T-helper 2 cell (primary cell): ENCODE data around the gene PRMT6.

Source experiments
- DNase-seq, 5 experiments: peaks; one replicate each; pipeline versions ENCODE4 v3.0.0 to v3.0.0-alpha.2; 2012 to 2022

Gene PRMT6

GRCh38 chr1:107095647-107096046, 39.2 kb downstream of the PRMT6 start:
- DNase-seq, result no peak

GRCh38 chr1:107096690-107097089, 40.2 kb downstream of the PRMT6 start:
- DNase-seq, result no peak

- no peak for DNase-seq
Measured at GRCh38 chr1:107098961-107099360, 42.5 kb downstream of the PRMT6 start.

DNA sequence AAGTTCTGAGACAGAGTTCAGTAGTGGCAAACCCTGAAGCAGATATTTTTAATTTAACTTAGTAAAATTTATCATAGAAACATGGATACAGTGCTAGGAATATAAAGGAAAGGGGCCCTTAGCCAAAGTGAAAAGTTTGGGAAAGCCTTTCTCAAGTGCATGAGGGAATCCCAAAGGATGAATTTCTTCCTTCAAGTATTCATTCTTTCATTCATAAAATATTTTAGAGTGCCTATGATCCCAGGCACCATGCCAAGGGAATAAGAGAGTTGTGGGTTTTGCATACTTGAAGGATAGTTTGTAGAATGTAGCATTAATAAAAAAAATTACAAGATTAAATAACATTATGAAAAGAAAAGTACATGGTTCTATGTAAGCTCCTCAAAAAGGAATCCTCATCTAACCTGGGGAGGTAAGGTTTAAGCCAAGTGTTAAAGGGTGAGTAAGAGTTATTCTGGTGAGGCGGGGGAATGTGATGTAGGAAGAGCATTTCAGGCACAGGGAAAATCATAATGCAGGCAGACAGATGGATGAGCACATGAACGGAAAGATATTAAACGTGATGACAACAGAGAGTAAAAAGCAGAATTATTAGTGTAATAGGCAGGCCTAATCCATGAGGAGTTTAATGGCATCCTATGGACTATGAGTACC, 44.0 kb downstream of the PRMT6 start:
- no peak for DNase-seq

DNA sequence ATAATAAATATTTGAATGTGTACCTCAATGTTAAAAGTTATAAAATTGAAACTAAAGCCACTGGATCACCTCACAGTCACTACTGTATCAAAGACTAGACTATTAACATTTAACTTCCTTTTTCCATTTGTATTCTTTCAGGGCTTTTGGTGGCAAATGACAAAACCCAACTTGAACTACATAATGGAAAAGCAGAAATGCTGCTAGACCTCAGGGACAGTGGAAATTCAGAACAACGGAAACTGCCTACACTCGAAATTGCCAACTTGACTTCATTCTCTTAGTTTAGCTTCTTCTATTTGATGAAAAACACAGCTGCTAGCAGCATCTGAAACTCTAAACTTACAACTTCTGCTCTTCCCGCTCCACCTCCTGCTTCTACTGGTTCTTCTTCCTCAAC, 49.4 kb downstream of the PRMT6 start:
- no peak for DNase-seq
